ENCODE data around the gene NAA80. TPM values are rescaled to one million over a fixed set of nuclear protein-coding genes. Genes with fewer than 3 reads are reported as not detected.
A peak's percentile ranks its signal among the peaks of the same experiment; 100 is the strongest.

The NAA80 gene
- total and polyA plus RNA-seq, 2 of the 13 experiments (the other 11 are each of a cell fraction or from before 2014, with no cell fraction given), result 3.4 to 8.7 TPM

GRCh38 chr3:50263478-50264382, 35.5 kb downstream of the NAA80 start (continued):
- no peak for TF ChIP-seq JUNB (CRISPR knock-in tag; IDR thresholded peaks at IDR 0.05; ENCODE audit: borderline replicate concordance)
- TF ChIP-seq GMEB1 (CRISPR knock-in tag; IDR thresholded peaks at IDR 0.05; ENCODE audit: borderline replicate concordance), result no peak
- TF ChIP-seq, protein P1, sequence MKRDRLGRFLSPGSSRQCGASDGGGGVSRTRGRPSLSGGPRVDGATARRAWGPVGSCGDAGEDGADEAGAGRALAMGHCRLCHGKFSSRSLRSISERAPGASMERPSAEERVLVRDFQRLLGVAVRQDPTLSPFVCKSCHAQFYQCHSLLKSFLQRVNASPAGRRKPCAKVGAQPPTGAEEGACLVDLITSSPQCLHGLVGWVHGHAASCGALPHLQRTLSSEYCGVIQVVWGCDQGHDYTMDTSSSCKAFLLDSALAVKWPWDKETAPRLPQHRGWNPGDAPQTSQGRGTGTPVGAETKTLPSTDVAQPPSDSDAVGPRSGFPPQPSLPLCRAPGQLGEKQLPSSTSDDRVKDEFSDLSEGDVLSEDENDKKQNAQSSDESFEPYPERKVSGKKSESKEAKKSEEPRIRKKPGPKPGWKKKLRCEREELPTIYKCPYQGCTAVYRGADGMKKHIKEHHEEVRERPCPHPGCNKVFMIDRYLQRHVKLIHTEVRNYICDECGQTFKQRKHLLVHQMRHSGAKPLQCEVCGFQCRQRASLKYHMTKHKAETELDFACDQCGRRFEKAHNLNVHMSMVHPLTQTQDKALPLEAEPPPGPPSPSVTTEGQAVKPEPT (CRISPR knock-in tag; IDR thresholded peaks at IDR 0.05; ENCODE audit: low read depth), result no peak
- no peak for TF ChIP-seq TBX2 (CRISPR knock-in tag; IDR thresholded peaks at IDR 0.05; ENCODE audit: borderline replicate concordance)
- no peak for TF ChIP-seq SP2 (CRISPR knock-in tag; IDR thresholded peaks at IDR 0.05)
- no peak for TF ChIP-seq ZNF383 (CRISPR knock-in tag; IDR thresholded peaks at IDR 0.05; ENCODE audit: borderline replicate concordance)
- no peak; the same call in 2 of the 3 replicates for TF ChIP-seq MXI1 (IDR thresholded peaks at IDR 0.05; ENCODE audit: borderline replicate concordance, low read depth, low read length)
- TF ChIP-seq BORCS8-MEF2B (CRISPR knock-in tag; IDR thresholded peaks at IDR 0.05), result no peak
- TF ChIP-seq ZNF563 (CRISPR knock-in tag; IDR thresholded peaks at IDR 0.05), result 0 out of 2 replicates have a peak, but pooled peaks have one; percentile 15
- TF ChIP-seq ATRX (CRISPR knock-in tag; IDR thresholded peaks at IDR 0.05; ENCODE audit: borderline replicate concordance), result no peak
- TF ChIP-seq KAT2B (IDR thresholded peaks at IDR 0.05; ENCODE audit: borderline replicate concordance, low read depth, low read length), result no peak
- TF ChIP-seq, protein P2, sequence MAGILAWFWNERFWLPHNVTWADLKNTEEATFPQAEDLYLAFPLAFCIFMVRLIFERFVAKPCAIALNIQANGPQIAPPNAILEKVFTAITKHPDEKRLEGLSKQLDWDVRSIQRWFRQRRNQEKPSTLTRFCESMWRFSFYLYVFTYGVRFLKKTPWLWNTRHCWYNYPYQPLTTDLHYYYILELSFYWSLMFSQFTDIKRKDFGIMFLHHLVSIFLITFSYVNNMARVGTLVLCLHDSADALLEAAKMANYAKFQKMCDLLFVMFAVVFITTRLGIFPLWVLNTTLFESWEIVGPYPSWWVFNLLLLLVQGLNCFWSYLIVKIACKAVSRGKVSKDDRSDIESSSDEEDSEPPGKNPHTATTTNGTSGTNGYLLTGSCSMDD (CRISPR knock-in tag; IDR thresholded peaks at IDR 0.05), result no peak
- no peak for TF ChIP-seq FLYWCH1 (CRISPR knock-in tag; IDR thresholded peaks at IDR 0.05)
- TF ChIP-seq HOXD1 (CRISPR knock-in tag; IDR thresholded peaks at IDR 0.05), result no peak
- TF ChIP-seq HNRNPUL1 (IDR thresholded peaks at IDR 0.05; ENCODE audit: low read depth, low read length), result no peak
- TF ChIP-seq CCDC6 (CRISPR knock-in tag; IDR thresholded peaks at IDR 0.05), result 0 out of 2 replicates have a peak, but pooled peaks have one; percentile 26
- no peak for TF ChIP-seq STAG1 (CRISPR knock-in tag; IDR thresholded peaks at IDR 0.05)
- no peak for TF ChIP-seq ZNF816 (CRISPR knock-in tag; IDR thresholded peaks at IDR 0.05; ENCODE audit: borderline replicate concordance)
- TF ChIP-seq ZMAT3 (CRISPR knock-in tag; conservative IDR thresholded peaks at IDR 0.05), result no peak
- no peak for TF ChIP-seq ZNF512 (CRISPR knock-in tag; IDR thresholded peaks at IDR 0.05)
- TF ChIP-seq ZNF432 (CRISPR knock-in tag; IDR thresholded peaks at IDR 0.05; ENCODE audit: borderline replicate concordance), result no peak
- no peak for TF ChIP-seq SRSF1 (optimal IDR thresholded peaks at IDR 0.05; ENCODE audit: low read depth, low read length)
- no peak for TF ChIP-seq RBAK (CRISPR knock-in tag; IDR thresholded peaks at IDR 0.05)
